GM12875 (cell line): ENCODE measurements around the gene USP12.

ENCODE experiments used
- H3K4me3 ChIP-seq: one replicate; pipeline ENCODE4 v1.5.1; 2011; ENCODE audit warnings: low read depth, low read length, control low read depth
- TF ChIP-seq, protein P1 (sequence below): IDR thresholded peaks from 2 replicates; pipeline ENCODE4 v1.5.1; 2011; ENCODE audit warnings: low read depth, mild to moderate bottlenecking, control low read depth, inconsistent platforms, low read length, moderate library complexity, borderline replicate concordance; ENCODE audit not compliant: insufficient read depth

The USP12 gene

DNA sequence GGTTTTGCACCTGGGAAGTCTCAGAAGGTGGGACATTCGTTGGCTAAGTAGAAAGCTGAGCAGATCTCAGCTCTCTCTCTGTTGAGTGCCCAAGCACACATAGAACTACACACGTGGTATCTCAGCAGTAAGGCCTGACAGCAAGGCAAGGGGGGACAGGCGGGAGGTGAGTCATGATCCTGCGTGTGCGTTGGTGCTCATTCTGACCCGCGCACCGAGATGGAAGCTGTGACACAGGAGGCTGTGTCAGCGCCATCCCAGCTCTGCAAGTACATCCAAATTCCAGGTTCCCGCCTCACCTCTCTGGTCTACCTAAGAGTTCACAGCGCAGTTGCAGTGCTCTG lies 135.7 kb downstream of the USP12 start:
- TF ChIP-seq, protein P1, sequence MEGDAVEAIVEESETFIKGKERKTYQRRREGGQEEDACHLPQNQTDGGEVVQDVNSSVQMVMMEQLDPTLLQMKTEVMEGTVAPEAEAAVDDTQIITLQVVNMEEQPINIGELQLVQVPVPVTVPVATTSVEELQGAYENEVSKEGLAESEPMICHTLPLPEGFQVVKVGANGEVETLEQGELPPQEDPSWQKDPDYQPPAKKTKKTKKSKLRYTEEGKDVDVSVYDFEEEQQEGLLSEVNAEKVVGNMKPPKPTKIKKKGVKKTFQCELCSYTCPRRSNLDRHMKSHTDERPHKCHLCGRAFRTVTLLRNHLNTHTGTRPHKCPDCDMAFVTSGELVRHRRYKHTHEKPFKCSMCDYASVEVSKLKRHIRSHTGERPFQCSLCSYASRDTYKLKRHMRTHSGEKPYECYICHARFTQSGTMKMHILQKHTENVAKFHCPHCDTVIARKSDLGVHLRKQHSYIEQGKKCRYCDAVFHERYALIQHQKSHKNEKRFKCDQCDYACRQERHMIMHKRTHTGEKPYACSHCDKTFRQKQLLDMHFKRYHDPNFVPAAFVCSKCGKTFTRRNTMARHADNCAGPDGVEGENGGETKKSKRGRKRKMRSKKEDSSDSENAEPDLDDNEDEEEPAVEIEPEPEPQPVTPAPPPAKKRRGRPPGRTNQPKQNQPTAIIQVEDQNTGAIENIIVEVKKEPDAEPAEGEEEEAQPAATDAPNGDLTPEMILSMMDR, result no peak
- H3K4me3 ChIP-seq, result no peak overlapping the region

DNA sequence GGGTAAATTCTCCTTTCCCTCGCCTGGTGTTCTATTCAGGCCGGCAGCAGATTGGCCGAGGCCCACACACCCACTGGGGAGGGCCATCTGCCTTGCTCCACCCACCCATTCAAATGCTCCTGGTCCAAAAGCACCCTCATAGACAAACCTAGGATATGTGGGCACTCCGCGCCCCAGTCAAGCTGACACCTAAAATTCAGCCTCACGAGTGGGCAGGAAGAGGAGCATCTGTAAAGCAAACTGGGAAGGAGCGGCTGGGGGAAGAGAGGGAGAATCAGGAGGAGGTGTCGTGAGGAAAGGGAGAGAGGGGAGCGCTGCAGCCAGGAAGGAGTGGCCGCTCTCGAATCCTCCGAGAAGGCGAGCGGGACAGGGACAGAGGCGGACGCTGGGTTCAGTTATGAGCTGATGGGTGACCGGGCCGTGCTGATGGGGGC lies 136.9 kb downstream of the USP12 start:
- TF ChIP-seq, protein P1, result no peak
- no peak overlapping the region for H3K4me3 ChIP-seq

DNA sequence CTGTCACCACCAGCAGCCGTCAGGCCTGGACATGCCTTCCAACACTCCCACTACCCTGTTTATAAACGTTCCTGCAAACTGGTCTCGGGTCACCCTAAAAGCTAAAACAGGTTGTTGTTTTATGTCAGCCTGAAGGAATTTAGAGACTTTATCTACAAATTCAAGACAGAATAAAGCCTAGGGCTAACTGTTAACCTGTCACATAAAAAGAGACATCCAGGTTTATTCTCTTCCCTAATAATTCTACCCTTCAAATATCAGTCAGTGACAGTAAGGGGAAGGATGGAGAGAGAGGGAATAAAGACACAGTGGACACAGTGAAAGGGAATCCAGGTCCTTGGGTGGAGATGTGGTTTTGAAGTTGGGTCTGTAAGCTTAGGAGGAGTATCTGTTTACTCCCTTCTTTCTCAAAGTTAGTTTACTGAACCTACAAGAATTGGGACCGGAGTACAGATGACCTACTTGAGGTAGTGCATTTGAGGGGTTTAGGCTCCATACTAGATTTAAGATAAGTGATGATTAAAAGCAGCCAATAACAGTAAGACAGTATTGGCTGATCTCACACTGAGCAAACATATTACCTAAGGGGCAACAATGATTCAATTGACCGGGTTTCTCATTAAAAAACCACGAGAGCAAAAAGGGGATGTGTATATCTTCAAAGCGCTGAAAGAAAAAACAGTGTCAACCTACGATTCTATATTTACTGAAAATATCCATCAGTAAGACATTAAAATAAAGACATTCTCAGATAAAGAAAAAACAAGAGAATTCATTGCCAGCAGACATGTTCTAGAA lies 142.7 kb downstream of the USP12 start:
- H3K4me3 ChIP-seq, result no peak overlapping the region
- TF ChIP-seq, protein P1, result no peak

DNA sequence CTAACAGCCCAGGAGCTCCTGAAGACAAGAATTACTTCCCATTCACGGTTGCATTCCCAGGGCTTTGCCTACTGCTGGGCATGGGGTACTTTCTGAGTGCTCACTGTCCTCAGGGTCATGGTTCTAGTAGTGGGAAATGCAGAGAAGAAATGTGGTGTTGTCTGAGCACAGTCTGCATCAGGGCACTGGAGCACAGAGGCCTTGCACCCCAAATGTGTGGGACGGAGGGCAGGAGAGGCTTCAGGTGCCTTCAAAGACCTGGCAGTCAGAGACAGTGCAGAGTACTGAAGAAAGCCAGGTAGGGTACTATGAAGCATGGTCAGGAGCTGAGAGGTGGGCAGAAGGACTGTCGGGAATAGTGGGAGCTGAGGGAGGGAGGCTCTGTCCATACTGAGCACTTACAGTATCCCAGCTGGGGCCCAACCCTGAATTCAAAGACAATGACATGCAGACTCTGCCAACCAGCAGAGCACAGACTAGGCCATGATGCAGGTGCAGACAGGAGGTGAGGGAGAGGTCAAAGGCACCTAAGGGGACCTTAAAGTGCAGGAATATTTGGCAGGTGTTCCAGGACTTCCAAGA lies 144.4 kb downstream of the USP12 start:
- no peak overlapping the region for H3K4me3 ChIP-seq
- TF ChIP-seq, protein P1, result no peak

DNA sequence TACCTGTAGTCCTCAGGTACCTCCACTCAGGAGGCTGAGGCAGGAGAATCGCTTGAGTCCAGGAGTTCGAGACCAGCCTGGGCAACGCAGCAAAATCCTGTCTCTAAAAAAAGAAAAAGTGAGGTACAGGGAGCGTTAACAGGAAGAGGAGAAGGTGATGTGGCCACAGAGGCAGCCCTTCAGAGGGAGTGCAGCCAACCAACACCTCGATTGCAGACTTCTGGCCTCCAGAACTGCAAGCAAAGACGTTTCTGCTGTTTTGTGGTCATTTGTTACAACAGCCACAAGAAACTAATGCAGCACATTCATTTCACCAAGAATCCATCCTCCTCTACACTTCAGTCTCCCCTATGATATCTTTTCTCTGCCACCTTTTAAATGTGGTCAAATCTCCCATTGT lies 145.2 kb downstream of the USP12 start:
- TF ChIP-seq, protein P1, result no peak
- H3K4me3 ChIP-seq, result no peak overlapping the region

DNA sequence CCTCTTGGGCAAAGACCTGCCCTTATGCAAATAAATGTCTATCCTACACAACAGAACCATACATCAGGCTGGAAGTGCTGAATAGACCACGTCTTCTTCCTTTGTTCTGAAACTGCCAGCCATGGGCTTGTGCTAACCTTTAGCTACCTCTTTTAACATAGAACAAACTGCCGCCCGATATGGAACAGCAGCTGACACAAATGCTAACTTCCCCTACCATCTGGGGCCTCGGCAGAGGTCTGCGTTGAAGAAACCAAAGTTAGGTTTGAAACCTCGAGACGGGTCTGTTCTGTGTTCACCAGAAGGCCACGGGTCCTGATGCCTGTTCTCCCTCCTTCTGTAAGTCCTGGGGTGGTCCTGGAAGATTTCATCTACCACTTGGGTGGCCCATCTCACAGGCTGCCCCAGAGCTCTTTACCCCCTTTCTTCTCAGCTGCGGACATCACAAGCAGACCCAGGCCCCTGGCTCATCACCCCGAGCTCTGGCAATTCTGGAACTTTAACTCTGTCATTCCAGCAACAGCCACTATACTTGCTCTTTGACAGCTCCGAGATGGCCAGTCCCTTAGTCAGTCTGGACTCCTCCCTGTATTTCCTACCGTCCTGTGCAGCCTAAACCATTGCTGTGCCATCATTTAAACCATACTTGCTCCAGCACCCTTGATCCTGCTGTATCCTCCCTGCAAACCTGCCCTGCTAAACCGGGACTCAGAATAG lies 146.7 kb downstream of the USP12 start:
- H3K4me3 ChIP-seq, result no peak overlapping the region

More for the DNA sequence above, 146.7 kb downstream of the USP12 start:
- TF ChIP-seq, protein P1, result no peak
